ENCODE data around the gene CAMK2G. TPM values are rescaled to one million over a fixed set of nuclear protein-coding genes. Genes with fewer than 3 reads are reported as not detected.

Gene CAMK2G
- total RNA-seq, 4 donors from 2014 or later = 82.3 to 207 (median 155) TPM

GRCh38 chr10:73762915-73763314 is 111.4 kb downstream of the CAMK2G start:
- peaks cover 3 to 96% of the 10 kb centered on the region in 2 donors for H3K36me3 ChIP-seq
- no peak for TF ChIP-seq POLR2A (IDR thresholded peaks at IDR 0.05)
- TF ChIP-seq POLR2AphosphoS5 (IDR thresholded peaks at IDR 0.05) = no peak
- no peak for TF ChIP-seq CTCF (IDR thresholded peaks at IDR 0.05)
- no peak for TF ChIP-seq EP300 (IDR thresholded peaks at IDR 0.05)

More at GRCh38 chr10:73762915-73763314, 111.4 kb downstream of the CAMK2G start:
- ATAC-seq = no peak
- 29 to 50% methylated on average over 1 of the region's 2 CpGs for WGBS, 2 donors (ENCODE audit: low coverage in 1 of 2)
- Histone ChIP-seq H3K27me3 (no peaks in the 10 kb centered on the region), H3K4me1 (peaks cover 0 to 7% (median 0%) of the 10 kb centered on the region in 3 donors), H3K9me3 (no peaks in the 10 kb centered on the region), H3K4me3 (no peak overlapping the region), H3K27ac (no peak overlapping the region)

Small RNAs within 50 kb of the gene (small RNA-seq; reads per million reads assigned to genes)
- gene AC022400.9 = 0 reads per million in 4 donors
- 0 reads per million in 4 donors for gene ZSWIM8-AS1

Other genes with a start within 250 kb of the CAMK2G start
- gene MYOZ1, start 233.1 kb downstream of the CAMK2G start, total RNA-seq = not detected
- under 1 TPM in 2 of 4 donors, not detected in 2; 0.15 to 0.16 TPM for gene SYNPO2L, start 218.5 kb downstream of the CAMK2G start, total RNA-seq
- gene AGAP5, start 176.4 kb downstream of the CAMK2G start, total RNA-seq = 1 to 10 TPM in 3 of 4 donors, under 1 TPM in 1; 0.72 to 7.8 (median 4.2) TPM
- 10 to 100 TPM; 47.5 to 65.1 (median 49.6) TPM for gene SEC24C, start 130.2 kb downstream of the CAMK2G start, total RNA-seq
- gene CHCHD1, start 92.5 kb downstream of the CAMK2G start, total RNA-seq = 10 to 100 TPM; 19.9 to 29.5 (median 21.4) TPM
- 100 to 1,000 TPM in 2 of 4 donors, 10 to 100 TPM in 2; 48.4 to 121 (median 101) TPM for gene ZSWIM8, start 88.9 kb downstream of the CAMK2G start, total RNA-seq
- gene NDST2, start 63.0 kb downstream of the CAMK2G start, total RNA-seq = 10 to 100 TPM; 17.9 to 53.9 (median 25.7) TPM
- gene PLAU, start 36.6 kb upstream of the CAMK2G start, total RNA-seq = 10 to 100 TPM in 1 of 4 donors, 1 to 10 TPM in 3; 1.1 to 43.3 (median 8.3) TPM
- 100 to 1,000 TPM; 433 to 615 (median 440) TPM for gene VCL, start 123.6 kb upstream of the CAMK2G start, total RNA-seq